ENCODE results near the gene NGLY1.

GRCh38 chr3:25830373-25831280 lies 47.4 kb upstream of the NGLY1 start:
- TF ChIP-seq CTCF (conservative IDR thresholded peaks at IDR 0.05; ENCODE audit: low read length): no peak
- no peak for TF ChIP-seq EZH2phosphoT487 (IDR thresholded peaks at IDR 0.05; ENCODE audit: borderline replicate concordance, low read depth, low read length)
